Erythroblast (primary cell): Measurements from ENCODE around the gene MIER2.

ENCODE experiments used
- DNase-seq, 2 experiments: peaks; one replicate each; lab custom pipeline; 2025; lab: John Stamatoyannopoulos, UW
- GATA1 ChIP-seq: IDR thresholded peaks from 2 replicates; pipeline ENCODE4 v1.6.1; 2011; ENCODE audit warnings: low read depth, mild to moderate bottlenecking, control low read depth, low read length, moderate library complexity
- POLR2A ChIP-seq: IDR thresholded peaks from 2 replicates; pipeline ENCODE4 v1.6.1; 2011; ENCODE audit warnings: mild to moderate bottlenecking, low read length

Gene MIER2

DNA sequence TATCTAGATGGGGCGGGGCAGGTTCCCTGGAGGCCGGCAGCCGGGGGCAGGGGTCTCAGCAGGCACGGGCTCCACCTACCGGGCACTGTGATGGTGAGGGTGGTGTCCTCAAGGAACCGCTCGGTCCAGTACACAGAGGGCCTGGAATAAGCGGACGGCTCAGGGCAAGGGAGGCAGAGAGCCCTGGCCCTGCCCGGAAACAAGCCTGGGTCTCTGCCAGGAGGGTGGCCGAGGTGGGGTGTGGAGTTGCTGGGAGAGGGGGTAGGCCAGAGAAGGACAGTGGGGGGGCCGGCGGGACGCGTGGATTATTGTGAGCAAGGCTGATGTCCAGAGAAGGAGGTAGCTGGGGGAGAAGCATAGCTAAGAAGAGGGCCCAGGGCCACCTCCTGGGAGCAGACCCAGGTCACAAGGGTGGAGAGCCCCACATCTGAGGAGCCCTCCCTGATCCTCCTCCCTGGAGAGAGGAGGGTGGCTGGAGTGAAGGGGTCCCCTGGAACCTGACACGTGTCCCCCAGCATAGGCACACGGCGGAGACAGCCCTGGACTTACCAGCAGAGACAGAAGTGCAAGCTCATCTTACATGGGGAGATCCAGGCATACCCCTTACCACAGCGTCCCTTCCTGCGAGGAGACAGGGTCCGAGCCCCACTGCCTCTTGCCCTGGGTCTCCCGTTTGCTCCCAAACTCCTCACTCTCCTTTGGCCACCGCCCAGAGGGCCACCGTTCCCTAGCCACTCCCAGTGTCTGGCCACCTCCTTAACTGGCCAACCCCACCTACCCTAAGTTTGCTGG, 29.0 kb upstream of the MIER2 start:
- no peak for DNase-seq
- TF ChIP-seq POLR2A (no peak), GATA1 (no peak)

DNA sequence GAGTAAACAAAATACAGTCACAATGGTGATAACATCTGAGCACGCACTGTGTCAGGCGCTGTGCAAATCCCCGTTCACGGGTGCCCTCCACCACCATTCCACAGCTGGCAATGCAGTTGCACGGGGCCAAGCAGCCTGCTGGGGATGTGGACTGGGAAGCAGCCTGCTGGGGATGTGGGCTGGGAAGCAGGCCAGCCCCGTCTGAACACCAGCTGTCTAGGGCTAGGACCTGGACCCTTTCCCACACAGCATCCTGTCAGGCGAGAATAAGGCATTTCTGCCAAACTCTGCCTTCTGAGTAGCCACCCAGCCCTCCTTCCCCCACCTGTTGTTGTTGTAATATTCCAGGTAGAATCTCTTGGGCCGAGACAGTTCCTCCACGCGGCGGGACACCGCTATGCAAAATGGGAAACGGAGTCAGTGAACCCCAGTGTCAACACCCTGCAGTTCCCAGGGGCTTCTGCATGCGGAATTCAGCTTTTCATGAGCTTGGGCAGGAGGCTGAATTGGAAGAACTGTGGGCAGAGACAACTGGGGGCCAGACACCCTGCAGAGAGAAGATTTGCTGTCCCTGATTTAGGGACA, 27.8 kb upstream of the MIER2 start:
- TF ChIP-seq POLR2A (no peak), GATA1 (no peak)
- no peak for DNase-seq

DNA sequence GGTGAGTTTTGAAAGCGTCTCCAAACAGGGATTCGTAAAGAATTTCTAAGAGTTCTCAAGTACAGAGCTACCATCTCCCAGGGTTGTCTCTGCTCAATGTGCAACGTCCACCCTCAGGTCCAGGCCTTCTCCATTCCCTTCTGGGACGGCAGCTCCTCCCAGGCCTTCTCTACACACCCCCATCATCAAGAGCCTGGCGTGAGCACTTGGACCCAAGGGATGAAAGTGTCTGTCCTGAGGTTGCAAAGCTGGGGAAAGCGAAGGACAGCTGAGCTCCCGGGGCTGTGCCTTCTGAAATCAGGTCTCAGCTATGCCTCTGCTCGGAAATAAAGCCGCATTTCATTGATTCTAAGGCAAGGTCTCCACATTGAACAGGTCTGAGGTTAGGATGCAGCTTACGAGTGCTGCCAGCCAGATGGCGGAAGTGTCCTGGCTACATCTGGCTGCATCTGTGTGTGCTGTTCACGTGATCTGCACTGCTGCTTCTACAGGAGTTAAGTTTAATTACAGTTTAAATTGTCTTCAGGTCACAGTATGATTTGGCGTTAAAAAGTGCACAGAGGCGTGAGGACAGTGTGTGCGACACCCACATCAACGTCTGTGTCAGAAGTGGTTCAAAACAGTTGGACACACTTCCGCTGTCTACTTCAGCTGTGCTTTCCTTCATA, 27.0 kb upstream of the MIER2 start:
- TF ChIP-seq POLR2A (no peak), GATA1 (no peak)

DNA sequence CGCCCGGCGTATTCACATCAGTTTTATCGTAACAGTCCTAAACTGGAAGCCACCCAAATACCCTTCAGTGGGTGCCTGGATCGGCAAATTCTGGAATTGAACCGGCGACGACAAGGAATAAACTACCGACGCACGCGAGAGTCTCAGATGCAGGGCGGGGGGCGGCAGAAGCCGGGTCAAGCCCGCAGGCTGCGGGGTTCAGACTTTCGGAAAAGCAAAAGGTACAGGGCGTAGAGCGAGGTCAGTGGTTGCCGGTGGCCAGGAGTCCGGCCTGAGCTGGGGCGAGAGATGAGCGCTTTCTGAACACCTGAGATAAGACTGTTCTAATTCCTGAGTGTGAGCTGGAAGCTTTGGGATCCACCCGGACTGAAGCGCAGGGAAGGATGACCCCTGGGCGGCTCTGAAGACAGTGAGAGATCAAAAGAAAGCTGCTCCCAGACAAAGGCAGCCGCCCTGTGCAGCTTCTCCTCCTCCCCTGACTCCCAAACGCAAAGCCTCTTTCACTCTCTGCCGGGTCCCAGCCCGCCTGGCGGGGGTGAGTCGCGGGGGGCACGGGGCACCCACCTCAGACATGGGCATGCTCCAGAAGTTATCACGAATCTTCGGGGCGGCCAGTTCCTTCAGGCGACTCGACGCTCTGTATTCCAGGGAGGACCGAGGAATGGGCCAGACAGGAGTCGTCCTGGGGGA, 26.2 kb upstream of the MIER2 start:
- TF ChIP-seq POLR2A, result no peak
- TF ChIP-seq GATA1, result no peak
- no peak for DNase-seq

More for the DNA sequence above, 27.0 kb upstream of the MIER2 start:
- no peak for DNase-seq

DNA sequence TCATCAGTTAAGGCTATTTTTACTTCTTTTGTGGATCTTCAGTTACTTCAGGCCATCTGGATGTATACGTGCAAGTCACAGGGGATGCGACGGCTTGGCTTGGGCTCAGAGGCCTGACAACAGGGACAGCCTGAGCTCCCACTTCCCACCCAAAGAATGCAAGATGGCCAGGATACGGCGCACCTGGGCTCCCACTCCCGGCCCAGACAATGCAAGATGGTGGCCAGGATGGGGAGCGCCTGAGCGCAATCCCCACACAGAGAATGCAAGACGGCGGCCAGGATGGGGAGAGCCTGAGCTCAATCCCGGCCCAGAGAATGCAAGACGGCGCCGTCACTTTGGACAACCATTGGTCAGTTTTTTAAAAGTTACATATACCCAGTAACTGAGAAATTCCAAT, 25.3 kb upstream of the MIER2 start:
- DNase-seq, result no peak
- TF ChIP-seq POLR2A, result no peak
- no peak for TF ChIP-seq GATA1

DNA sequence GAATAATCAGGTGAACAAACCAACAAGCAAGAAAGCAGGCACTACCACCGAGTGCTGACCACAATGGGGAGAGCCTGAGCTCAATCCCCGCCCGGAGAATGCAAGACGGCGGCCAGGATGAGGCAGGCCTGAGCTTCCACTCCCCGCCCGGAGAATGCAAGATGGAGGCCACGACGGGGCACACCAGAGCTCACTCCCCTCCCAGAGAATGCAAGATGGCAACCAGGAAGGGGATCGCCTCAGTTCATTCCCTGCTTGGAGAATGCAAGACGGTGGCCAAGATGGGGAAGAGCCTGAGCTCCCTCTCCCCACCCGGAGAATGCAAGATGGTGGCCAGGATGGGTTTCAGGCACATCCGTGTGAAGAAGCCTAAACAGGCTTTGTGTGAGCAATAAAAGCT, 24.7 kb upstream of the MIER2 start:
- TF ChIP-seq POLR2A, result no peak
- no peak for TF ChIP-seq GATA1
- no peak for DNase-seq

DNA sequence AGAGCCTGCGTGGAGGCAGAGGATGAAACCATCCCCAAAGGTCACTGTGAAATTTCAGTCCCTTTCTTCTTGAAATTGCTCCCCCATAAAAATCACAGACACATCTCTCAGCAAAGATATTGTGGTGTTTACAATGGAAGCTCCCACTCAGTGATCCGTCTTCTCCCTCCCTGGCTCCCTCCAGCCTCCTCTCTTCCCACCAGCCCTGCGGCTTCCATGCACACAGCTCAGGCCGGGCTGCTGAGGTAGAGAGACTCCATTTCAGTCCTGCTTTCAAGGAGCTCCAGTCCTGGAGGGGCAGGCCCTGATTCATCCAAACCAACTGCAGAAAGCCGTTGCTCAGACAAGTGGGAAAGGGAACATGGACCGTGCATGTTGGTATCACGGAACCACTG, 24.0 kb upstream of the MIER2 start:
- TF ChIP-seq GATA1 (no peak), POLR2A (no peak)
- DNase-seq, result no peak

DNA sequence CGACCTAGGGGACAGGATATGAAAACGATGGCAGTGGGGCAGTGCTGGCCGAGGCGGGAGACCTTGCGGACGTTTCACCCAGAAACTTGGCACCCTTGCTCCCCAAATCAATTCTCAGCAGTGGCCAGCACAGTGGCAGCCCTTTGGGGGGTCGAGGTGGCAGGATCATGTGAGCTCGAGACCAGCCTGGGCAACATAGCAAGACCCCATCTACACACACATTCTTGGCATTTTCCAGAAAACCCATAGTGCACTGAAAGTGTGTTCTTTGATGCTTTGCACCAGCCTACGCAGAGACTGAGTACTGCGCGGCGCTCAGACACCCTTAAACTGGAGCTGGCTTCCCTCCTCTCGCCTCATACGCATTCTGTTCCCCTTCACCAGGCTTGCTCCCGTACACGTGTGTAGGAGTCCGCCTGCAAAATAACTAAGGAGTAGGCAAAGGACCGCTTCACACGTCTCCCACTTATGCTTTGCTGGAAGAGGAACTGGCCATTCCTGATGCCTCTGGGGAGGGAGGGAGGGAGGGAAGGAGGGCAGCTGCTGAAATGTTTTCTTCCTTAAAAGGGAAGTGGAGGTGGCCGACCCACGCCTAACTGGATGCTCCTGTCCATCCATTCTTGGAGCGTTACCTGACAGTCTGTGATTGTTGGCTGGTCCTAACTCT, 23.5 kb upstream of the MIER2 start:
- no peak for TF ChIP-seq GATA1
- no peak for TF ChIP-seq POLR2A
- DNase-seq, result no peak

DNA sequence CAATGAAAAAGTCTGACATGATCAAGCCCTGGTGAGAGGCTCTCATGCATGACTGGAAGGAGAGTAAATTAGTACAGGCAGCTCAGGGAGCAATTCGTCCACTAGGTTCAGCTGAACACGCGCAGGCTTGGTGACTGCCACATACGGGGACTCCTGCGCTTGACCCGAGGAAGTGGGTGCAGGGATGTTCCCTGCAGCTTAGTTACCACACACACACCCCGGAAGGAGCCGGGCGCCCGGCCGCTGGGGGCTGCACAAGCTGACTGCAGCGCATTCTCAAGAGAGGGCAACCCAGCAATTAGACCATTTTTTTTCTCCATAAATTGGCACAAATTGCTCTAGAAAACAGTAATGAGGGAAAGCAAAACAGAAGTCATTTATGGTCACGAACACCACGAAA, 23.0 kb upstream of the MIER2 start:
- no peak for DNase-seq
- TF ChIP-seq GATA1 (no peak), POLR2A (no peak)

DNA sequence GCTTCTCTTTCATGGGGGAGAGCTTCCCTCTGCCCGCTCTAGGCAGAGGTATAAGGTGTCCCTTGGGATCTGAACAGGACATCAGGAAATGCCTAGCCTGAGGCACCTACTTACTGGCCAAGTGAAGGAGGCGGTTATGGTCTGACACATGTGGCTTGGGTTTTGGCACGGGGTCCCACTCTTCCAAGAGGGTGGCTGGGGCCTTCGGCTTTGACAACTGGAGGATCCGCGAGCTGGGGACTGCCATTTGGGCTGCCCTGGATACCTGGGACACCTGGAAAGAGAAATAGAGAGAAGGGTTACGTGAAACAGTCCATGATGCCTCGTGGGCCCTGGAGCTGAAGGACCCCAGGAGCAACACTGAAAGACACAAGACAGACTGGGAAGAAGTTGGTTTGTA, 22.4 kb upstream of the MIER2 start:
- no peak for TF ChIP-seq GATA1
- TF ChIP-seq POLR2A, result no peak
- no peak for DNase-seq

DNA sequence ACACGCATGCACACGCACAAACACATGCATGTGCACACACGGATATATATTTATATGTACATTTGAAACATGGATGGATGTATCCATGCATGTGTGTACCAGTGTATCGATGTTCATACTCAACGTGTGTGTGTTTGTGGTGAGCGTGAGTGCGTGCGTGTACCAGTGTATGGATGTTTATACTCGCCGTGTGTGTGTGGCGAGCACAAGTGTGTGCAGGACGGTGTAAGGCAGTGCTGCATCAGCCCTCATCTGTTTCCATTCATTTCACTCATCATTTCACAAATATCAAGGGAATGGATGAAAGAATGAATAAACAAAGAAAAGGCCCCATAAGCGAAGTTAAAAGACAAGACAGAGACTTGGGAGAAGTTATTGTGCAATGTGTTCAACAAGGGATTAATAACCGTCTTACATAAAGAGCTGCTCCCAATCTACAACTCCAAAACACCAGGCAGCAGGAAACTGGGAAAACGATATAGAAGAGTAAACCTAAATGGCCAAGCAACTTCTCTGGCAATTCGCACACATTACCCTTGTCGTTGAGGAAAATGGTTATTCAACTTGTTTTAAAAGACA, 21.7 kb upstream of the MIER2 start:
- TF ChIP-seq GATA1 (no peak), POLR2A (no peak)

DNA sequence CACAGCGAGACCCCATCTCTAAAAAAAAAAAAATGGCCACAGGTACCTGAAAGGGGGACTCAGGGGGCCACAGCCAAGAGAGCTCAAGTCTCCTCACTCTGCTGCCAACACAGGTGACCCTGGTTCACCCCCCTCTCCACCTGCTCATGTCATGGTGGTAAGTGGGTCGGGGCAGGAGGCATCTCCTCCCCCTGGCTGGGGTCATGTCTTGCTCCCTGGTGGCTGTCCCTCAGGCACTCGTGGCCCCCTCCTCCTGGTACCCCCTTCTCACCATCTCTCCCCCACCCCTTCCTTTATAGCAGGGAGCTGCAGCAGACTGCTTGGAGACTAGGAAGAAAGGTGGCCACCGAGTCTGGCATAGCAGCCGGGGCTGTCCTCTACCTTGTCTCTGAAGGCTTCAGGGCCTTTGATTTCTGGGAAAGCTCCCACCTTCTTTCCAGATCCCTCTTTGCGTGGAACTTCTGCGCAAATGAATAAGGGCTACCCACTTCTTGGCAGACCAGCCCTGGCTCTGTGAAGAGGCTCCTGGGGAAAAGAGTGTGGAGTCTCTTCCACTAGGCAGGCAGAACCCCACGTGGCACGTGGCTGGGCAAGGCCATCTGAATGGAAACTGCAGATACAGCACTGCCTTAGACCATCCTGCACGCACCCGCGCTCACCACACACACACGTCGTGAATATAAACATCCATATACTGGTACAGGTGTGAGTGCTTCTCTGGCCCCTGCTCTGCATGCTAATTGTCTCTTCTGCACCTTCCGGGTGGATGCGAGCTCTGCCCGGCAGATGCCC, 20.1 kb upstream of the MIER2 start:
- TF ChIP-seq GATA1 (no peak), POLR2A (no peak)
- no peak for DNase-seq

More for the DNA sequence above, 21.7 kb upstream of the MIER2 start:
- DNase-seq, result no peak

DNA sequence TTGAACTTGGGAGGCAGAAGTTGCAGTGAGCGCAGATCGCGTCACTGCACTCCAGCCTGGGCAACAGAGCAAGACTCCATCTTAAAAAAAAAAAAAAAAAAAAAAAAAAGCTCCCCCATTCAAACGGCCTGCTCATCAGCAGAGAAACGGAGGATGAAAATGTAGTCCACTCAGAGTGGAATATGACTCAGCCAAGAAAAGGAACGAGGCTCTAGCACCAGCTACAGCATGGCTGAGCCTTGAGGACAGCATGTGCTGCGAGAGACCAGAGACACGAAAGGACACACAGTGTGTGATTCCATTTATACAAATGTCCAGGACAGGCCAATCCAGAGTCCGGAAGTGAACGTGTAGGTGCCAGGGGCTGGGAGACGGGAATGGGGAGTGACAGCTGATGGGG, 18.1 kb upstream of the MIER2 start:
- no peak for DNase-seq
- TF ChIP-seq GATA1, result no peak
- TF ChIP-seq POLR2A, result no peak
